Measurements from ENCODE around the gene GPR15LG.
"Not testable (repeated sequence)": the region's sequence is repeated elsewhere in the genome, so short reads cannot be mapped to it uniquely, and the experiment has no call there.

DNA sequence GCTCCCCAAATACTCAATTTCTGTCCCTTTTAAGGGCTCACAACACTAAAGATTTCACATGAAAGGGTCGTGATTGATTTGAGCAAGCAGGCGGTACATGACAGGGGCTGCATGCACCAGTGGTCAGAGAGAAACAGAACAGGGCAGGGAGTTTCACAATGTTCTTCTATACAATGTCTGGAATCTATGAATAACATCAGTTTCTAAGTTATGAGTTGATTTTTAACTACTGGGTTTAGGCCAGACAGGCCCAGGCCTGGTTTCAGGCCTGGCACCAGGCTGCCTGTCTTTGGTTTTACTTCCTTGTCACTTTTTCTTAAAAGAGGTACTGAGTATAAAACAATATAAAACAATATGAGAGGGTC lies 6.3 kb upstream of the GPR15LG start:
- TF ChIP-seq, protein P1, sequence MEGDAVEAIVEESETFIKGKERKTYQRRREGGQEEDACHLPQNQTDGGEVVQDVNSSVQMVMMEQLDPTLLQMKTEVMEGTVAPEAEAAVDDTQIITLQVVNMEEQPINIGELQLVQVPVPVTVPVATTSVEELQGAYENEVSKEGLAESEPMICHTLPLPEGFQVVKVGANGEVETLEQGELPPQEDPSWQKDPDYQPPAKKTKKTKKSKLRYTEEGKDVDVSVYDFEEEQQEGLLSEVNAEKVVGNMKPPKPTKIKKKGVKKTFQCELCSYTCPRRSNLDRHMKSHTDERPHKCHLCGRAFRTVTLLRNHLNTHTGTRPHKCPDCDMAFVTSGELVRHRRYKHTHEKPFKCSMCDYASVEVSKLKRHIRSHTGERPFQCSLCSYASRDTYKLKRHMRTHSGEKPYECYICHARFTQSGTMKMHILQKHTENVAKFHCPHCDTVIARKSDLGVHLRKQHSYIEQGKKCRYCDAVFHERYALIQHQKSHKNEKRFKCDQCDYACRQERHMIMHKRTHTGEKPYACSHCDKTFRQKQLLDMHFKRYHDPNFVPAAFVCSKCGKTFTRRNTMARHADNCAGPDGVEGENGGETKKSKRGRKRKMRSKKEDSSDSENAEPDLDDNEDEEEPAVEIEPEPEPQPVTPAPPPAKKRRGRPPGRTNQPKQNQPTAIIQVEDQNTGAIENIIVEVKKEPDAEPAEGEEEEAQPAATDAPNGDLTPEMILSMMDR (IDR thresholded peaks at IDR 0.05; ENCODE audit: low read length) = not testable (repeated sequence)
- not testable (repeated sequence) for TF ChIP-seq EZH2 (IDR thresholded peaks at IDR 0.05; ENCODE audit: borderline replicate concordance, low read length)
